ENCODE results near the gene GHR.

GHR gene

GRCh38 chr5:42423285-42424165 lies at the start of gene GHR:
GHR (plus strand) TSS chr5:42423439; CDS start chr5:42565875, 142,436 bp downstream.
- DNase-seq = peak; percentile 87

DNA sequence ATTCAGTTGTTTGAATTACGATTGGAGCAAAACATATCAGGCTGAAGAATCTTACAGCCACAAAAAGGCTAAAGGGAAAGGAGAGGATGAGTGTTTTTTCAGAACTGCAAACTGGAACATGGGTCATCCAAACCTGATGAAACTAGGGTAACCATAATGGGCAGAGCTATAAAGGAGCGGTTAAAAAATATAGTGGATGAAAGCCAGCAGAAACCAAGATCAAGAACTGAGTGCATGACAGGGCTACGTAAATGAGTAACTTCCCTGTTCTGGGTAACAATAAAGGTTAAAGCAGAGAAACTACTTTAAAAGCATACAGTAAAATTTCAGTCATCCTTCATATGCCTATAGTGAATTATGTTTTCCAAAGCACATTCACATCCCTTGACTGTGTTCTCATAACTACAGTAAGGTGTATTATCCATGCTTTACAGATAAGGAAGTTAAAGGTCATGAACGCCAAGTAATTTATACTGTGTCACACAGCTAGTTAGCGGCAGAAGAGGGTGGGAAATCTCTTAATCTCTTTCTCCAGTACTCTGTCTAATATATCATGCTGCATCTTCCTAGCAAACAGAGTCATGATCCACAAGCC lies 48.5 kb upstream of the GHR start:
- DNase-seq = no peak

DNA sequence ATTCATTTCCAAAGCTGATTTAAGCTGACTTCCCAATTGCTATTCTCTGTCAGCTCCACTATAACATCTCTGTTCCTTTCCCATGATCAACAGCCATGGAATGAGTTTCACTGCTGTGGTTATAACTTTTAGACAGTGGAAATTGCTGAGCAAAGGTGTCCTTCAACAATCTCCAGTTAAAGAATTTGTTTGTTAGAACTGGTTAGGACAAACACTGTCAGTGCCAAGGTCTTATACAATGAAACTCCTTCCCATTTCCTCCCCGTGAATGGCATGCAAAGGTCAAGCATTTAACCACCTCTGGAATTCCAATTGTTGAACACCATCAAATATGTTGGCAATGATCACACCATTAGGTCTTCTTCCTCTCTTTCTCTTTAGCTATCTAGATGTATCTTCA lies 45.7 kb upstream of the GHR start:
- DNase-seq = no peak

- no peak for DNase-seq
Measured at GRCh38 chr5:42381973-42382372, 41.3 kb upstream of the GHR start.

DNA sequence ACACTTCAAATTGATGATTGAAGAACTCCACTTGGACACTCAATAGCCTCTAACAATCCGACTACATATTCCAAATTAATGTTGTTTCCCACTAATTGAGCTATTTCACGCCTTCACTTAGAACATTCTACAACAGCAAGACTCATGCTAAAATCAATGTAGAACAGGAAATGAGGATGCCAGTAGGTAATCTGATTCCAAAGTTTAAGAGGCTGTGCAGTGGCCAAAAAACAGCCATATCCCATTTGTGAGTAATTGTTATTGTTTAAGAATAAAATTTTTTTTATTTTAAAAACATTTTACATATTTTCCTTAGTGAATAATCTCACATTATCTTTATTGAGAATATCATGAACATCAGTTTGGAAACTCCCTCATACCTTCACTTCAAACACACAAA lies 35.7 kb upstream of the GHR start:
- DNase-seq = no peak

GRCh38 chr5:42390115-42390514 lies 33.1 kb upstream of the GHR start:
- DNase-seq = no peak

DNA sequence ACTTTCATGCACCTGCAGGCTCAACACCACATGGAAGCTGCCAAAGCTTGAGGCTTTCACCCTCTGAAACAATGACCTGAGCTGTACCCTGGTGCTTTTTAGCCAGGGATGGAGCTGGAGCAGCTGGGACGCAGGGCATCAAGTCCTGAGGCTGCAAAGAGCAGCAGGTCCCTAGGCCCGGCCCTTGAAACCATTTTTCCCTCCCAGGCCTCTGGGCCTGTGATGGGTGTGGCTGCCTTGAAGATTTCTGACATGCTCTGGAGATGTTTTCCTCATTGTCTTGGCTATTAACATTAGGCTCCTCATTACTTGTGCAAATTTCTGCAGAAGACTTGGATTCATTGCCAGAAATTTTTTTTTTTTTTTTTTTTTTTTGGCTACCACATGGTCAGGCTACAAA lies 30.3 kb upstream of the GHR start:
- no peak for DNase-seq

DNA sequence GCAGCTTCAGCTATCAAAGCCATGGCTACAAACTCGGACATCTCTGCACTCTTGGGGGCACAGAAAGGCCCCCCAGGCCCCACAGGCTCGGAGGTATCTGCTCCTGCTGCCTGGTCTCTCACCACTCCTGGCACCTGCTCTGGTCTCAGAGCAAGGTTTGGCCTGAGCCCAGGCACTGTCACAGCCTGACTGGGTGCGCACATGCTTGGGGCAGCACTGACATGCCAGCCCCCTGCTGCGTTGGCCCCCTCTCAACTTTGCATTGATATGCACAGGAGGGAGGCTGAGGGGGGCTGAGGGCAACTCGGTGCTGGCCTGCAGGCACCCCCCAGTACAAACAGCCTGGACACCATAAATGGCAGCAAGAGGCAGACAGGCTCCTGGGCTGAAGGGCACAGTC lies 27.1 kb upstream of the GHR start:
- no peak for DNase-seq

- DNase-seq = no peak
Measured at GRCh38 chr5:42397267-42397666, 26.0 kb upstream of the GHR start.

GRCh38 chr5:42399702-42400101 lies 23.5 kb upstream of the GHR start:
- DNase-seq = no peak

- DNase-seq = no peak
Measured at GRCh38 chr5:42400474-42400873, 22.8 kb upstream of the GHR start.

DNA sequence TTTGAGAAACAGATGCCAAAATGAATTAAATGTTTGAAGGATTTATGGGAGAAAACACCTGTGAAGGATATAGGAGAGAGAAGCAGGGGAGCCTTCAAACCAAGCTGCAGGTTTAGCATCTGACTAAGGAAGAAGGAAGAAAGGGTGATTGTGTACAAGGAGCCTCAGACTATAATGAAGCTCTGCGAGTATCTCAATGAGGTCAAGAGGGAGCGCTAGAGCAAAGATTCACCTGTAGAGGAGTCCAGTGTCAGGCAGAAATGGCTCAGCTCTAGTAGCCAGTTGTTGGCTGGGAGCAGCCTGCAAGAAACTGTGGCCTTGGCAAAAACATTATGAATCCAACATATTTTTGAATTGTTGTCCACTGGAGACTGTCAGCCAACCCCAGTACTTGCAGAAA lies 20.0 kb upstream of the GHR start:
- no peak for DNase-seq

- DNase-seq = no peak
Measured at GRCh38 chr5:42404366-42404765, 18.9 kb upstream of the GHR start.

GRCh38 chr5:42419294-42419693 lies 3.9 kb upstream of the GHR start:
- DNase-seq = no peak

DNA sequence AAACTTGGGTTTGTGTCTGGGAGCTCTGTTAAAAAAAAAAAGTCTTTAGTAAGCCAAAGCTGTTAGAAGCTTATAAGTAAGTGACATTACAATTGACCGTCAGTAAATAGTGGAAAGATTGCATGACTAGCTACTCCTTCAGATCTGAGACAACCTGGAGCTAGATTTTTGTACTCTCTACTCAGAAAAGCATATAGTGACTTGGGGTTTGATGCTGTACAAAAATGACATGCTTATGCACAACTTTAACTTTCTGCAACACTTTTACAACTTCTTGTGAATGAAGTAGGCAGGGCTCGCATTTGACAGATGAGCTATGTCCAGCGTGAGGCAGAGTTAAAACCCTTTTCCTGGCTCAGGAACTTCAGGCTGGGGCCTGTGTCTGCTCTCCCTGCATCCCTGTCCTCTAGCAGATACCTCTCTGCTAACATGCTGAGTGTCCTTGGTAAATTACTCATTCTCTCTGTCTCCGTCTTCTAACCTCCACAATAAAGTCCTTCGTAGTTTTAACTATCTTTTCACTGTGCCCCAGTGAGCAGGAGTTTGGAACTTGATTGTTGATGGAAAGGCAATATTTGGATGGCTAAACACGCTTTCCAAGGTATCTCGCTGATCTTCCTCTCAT lies 471 bp upstream of the GHR start:
- DNase-seq = no peak

DNA sequence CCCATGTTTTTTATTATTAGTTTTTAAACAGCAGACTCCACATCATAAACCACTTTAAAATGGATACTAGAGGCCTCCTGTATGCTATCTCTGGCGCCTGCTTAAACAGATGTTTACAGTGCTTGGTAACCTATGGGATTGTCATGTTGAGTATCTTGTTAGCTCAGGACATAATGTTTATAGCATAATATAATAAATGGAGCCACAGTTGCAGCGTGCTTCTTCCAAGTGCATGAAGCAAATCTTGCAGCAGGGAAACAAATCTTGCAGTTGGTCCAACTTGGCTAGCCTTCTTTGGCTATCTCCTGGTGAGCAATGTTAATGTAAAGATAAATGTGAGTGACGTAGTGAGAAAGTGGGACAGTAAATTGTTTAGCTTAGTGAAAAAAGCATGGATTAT lies 2.8 kb downstream of the GHR start:
- DNase-seq = no peak

DNA sequence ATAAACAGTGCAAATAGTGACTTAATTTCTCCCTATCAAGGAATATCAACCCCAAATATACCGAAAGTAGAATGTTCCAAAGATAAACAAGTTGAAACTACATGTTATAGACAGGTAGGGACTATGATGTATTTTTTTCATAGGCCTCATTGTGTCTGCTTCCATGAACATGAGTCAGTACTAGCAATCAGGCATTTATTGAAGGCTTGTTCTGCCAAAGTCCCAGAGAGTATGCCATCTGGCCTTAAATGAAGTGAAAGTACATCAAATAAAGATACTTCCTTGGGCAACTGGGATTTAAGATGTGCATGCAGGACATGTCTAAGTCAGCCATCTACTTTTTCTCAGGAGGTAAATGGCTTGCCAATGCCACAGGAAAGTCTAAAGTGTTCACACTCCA lies 6.5 kb downstream of the GHR start:
- DNase-seq = no peak

GRCh38 chr5:42434047-42434724 lies 10.9 kb downstream of the GHR start:
- no peak for DNase-seq

- DNase-seq = no peak
Measured at GRCh38 chr5:42436051-42436450, 12.8 kb downstream of the GHR start.

- DNase-seq = no peak
Measured at GRCh38 chr5:42454216-42454995, 31.2 kb downstream of the GHR start.

DNA sequence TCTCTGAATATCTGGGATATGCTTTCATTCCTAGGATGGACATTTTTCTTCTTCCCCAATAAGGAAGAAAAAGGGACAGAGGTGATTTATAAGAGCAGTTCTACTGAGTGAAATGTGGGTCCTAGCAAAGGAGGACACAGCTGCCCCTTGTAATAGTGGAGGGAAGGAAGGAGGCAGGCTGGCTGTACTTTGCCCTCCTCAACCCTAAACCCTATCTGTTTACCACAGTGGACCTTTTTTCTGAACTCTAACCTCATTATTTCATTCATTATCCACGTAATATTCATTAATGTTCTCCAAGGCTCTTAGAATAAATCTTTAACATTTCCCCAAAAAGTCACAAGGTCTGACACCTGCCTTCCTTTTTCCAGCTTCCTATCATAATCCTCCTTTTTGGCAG lies 37.8 kb downstream of the GHR start:
- DNase-seq = no peak

DNA sequence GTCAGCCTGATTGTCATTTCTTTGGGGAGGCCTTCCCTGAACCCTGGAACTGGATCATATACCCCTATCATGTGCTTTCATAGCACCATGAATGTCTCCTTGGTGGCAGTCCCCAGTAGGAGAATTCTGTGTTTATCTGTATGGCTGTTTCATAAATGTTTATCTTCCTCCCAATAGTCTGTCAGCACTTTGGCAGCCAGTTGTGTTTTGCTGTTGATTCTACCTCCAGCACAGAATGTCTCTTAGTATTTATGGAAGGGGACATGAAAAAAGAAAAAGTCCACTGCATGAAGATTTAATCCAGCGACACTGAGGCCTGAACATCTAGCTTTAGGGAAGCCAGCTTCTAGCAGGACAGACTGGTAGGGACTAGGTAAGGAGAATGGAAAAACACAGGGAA lies 38.3 kb downstream of the GHR start:
- DNase-seq = no peak

DNA sequence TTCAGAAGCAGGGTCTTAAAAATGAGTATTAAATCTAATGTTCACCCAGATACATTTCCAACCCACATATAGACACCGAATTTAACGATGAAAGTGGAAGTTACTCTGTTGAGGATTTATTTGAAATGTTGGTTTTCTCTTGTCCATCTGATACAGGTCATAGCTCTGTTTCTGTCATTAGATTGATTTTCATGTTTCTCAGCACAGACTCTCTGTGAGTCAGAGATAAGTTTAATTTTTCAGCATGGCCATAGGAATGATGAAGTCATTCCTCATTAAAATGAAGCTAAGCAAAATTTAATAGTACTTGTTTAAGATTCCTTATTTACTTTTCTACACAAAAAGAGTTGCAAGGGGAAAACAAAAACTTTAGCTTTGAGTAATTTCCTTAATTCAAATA lies 38.8 kb downstream of the GHR start:
- no peak for DNase-seq
